ENCODE results near the gene REST. TPM values are rescaled to one million over a fixed set of nuclear protein-coding genes. Genes with fewer than 3 reads are reported as not detected.
A peak's percentile ranks its signal among the peaks of the same experiment; 100 is the strongest.

The REST gene
- total RNA-seq, 1 donor from 2014 or later = 57.4 TPM

DNA sequence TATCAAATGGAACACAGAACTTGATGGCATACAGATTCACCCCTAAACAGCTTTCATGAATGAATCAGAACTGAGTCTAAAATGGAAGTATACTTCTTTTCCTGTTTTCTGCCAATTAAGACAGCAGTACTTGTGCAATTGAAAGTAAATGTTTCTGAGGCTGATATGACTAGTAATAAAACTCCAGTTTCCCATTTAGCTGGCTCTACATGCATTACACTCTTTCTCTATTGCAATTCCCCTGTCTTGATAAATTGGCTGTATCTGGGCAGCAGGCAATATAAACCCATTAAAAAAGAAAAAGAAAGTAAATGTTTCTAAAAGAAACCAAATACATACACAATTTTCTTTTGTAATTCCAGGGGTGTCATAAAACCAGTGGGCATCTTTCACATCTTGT lies 65.1 kb downstream of the REST start:
- Mint-ChIP-seq H3K9me3 (ENCODE audit: low read depth) (peaks cover 4% of the 10 kb centered on the region), H3K27me3 (ENCODE audit: low read depth) (no peaks in the 10 kb centered on the region), H3K36me3 (ENCODE audit: low read depth) (peaks cover 23% of the 10 kb centered on the region), H3K4me1 (ENCODE audit: low read depth) (peaks cover 21% of the 10 kb centered on the region), H3K27ac (ENCODE audit: unreplicated experiment) (no peak overlapping the region), H3K4me3 (ENCODE audit: unreplicated experiment) (no peak overlapping the region)
- DNase-seq (ENCODE audit: low spot score) = no peak
- TF ChIP-seq, protein P1, sequence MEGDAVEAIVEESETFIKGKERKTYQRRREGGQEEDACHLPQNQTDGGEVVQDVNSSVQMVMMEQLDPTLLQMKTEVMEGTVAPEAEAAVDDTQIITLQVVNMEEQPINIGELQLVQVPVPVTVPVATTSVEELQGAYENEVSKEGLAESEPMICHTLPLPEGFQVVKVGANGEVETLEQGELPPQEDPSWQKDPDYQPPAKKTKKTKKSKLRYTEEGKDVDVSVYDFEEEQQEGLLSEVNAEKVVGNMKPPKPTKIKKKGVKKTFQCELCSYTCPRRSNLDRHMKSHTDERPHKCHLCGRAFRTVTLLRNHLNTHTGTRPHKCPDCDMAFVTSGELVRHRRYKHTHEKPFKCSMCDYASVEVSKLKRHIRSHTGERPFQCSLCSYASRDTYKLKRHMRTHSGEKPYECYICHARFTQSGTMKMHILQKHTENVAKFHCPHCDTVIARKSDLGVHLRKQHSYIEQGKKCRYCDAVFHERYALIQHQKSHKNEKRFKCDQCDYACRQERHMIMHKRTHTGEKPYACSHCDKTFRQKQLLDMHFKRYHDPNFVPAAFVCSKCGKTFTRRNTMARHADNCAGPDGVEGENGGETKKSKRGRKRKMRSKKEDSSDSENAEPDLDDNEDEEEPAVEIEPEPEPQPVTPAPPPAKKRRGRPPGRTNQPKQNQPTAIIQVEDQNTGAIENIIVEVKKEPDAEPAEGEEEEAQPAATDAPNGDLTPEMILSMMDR (IDR thresholded peaks at IDR 0.05) = no peak

DNA sequence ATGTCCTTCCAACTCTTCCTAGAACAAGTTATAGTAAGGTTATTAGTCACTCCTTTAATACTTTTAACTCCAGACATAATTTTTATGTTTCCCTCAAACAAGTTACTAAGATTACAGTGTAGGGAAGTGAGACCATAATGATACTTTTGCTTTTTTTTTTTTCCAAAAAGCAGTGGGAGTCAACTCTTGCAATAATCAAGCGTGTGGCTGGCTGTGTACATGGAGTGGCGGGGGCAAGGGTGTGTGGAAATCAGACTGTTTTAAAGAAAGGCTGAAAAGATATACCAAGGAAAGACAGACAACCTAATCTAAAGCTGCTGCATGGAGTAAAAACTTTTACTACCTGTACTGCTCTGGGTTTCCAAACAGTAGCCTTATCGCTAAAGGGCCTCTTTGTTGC lies 65.6 kb downstream of the REST start:
- Mint-ChIP-seq H3K9me3 (ENCODE audit: low read depth) (peaks cover 4% of the 10 kb centered on the region), H3K27me3 (ENCODE audit: low read depth) (no peaks in the 10 kb centered on the region), H3K27ac (ENCODE audit: unreplicated experiment) (no peak overlapping the region), H3K4me1 (ENCODE audit: low read depth) (peaks cover 21% of the 10 kb centered on the region), H3K36me3 (ENCODE audit: low read depth) (peaks cover 23% of the 10 kb centered on the region), H3K4me3 (ENCODE audit: unreplicated experiment) (no peak overlapping the region)
- DNase-seq (ENCODE audit: low spot score) = no peak
- TF ChIP-seq, protein P1 (IDR thresholded peaks at IDR 0.05) = no peak

DNA sequence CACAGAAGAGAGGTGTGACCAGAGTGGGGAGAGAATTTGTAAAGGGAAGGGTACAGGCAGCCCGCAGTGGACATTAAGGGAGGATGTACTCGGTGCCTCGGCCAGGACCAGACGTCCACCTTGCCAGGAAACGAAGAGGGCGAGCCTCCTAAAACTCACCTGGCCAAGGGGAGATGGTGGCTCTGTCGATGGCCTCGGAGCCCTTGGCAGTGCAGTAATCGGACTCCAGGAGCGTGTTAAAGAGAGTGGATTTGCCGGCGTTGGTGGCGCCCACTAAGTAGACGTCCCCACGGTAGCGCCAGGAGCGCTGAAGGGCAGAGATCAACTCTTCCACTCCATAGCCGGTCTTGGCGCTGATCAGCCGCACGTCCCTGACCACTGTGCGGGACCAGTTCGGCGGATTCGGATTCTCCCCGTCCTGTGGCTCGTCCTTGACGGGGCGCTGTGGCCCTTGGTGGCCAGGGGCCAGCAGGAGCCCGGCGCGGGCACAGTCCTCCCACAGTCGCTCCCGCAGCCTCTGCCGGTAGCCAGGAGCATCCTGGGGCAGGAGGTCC lies 68.7 kb downstream of the REST start:
- DNase-seq (ENCODE audit: low spot score) = no peak
- Mint-ChIP-seq H3K27me3 (ENCODE audit: low read depth) (no peaks in the 10 kb centered on the region), H3K4me3 (ENCODE audit: unreplicated experiment) (peak overlapping the region; percentile 100), H3K9me3 (ENCODE audit: low read depth) (peaks cover 4% of the 10 kb centered on the region), H3K36me3 (ENCODE audit: low read depth) (peaks cover 21% of the 10 kb centered on the region), H3K27ac (ENCODE audit: unreplicated experiment) (peak overlapping the region; percentile 47), H3K4me1 (ENCODE audit: low read depth) (peaks cover 46% of the 10 kb centered on the region)
- TF ChIP-seq, protein P1 (IDR thresholded peaks at IDR 0.05) = no peak

DNA sequence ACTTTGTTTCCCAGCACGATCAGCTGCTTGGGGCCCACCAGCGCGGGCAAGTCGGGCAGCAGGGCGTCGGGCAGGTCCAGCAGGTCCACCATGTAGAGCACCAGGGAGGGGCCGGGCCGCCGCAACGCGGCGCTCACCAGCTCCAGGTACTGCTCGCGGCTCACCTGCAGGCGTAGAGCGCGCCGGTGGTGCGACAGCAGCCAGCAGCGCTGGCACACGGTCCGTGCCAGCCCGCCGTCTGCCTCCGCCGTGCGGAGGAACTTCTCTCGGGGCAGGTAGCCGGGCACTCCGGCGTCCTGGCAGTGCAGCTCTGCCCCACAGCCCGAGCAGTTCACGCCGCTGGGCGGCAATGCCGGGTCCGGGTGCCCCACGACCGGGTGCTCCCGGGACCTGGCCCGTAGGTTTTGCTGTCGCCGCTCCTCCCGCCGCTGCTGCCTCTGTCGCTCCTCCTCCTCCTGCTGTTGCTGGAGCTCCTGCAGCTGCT lies 69.2 kb downstream of the REST start:
- peak; percentile 95 for DNase-seq (ENCODE audit: low spot score)
- Mint-ChIP-seq H3K27ac (ENCODE audit: unreplicated experiment) (peak overlapping the region; percentile 100), H3K36me3 (ENCODE audit: low read depth) (peaks cover 18% of the 10 kb centered on the region), H3K4me1 (ENCODE audit: low read depth) (peaks cover 51% of the 10 kb centered on the region), H3K27me3 (ENCODE audit: low read depth) (no peaks in the 10 kb centered on the region), H3K4me3 (ENCODE audit: unreplicated experiment) (peak overlapping the region; percentile 100), H3K9me3 (ENCODE audit: low read depth) (peaks cover 4% of the 10 kb centered on the region)
- TF ChIP-seq, protein P1 (IDR thresholded peaks at IDR 0.05) = peak; percentile 55

DNA sequence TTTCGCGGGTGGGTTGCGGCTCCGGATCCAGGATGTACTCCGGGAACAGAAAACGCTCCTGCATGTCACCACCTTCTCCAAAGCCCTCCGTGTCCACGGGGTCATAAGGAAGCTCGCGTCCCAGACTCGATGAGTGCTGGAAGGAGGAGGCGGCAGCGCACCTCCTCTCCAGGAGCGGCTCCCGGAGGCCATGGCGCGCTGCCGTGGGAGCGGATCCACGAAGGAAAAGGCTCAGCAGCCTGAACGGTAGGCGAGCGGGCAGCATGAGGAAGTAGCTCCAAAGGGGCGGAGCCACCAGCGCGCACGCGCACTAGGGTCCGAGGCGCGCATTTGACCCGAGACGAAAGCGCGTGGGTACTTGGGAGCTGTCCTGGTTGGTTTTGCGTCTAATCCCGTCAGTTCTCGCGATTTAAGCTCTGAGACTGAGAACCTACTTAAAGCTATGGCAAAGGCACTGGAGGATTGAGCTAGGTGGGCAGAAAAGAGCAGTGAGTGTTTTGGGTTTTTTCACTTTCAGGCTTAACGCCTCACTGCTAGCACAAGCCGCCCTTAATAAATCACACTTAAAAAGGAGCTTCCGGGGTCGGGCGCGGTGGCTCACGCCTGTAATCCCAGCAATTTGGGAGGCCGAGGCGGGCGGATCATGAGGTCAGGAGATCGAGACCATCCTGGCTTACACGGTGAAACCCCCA lies 69.8 kb downstream of the REST start, which contains the start of gene NOA1:
TSS of gene NOA1 (minus strand) at position 286 of the 692 bp plus-strand sequence. CDS start at position 265, 21 bp downstream.
- peak within 1 kb of the TSS; percentile 100 for H3K4me3 Mint-ChIP-seq (ENCODE audit: unreplicated experiment)
- DNase-seq (ENCODE audit: low spot score) = peak; percentile 98
- peak within 1 kb of the TSS; percentile 100 for H3K27ac Mint-ChIP-seq (ENCODE audit: unreplicated experiment)
- H3K9me3 Mint-ChIP-seq (ENCODE audit: low read depth) = peaks cover 4% of the 10 kb centered on the region
- no peaks in the 10 kb centered on the region for H3K27me3 Mint-ChIP-seq (ENCODE audit: low read depth)
- H3K36me3 Mint-ChIP-seq (ENCODE audit: low read depth) = peaks cover 13% of the 10 kb centered on the region
- H3K4me1 Mint-ChIP-seq (ENCODE audit: low read depth) = peaks cover 55% of the 10 kb centered on the region
- TF ChIP-seq, protein P1 (IDR thresholded peaks at IDR 0.05) = no peak

Measured in chondrocyte (in vitro differentiated cells).